M059J (cell line): ENCODE results near the gene UBE3A. TPM values are rescaled to one million over a fixed set of nuclear protein-coding genes. Genes with fewer than 3 reads are reported as not detected.
"Not testable (repeated sequence)": the region's sequence is repeated elsewhere in the genome, so short reads cannot be mapped to it uniquely, and the experiment has no call there.

Experiments used
- DNase-seq: peaks from one replicate; pipeline ENCODE4 v3.0.0-alpha.2; 2012; ENCODE audit warnings: low read depth
- total RNA-seq: library from RNA; depleted of rRNA; stranded (reverse); fragments of >200 nt; shearing (Covaris generic); gene quantifications from 2 replicates; pipeline ENCODE4 v1.2.3, GENCODE V29; 2014

Gene UBE3A
- total RNA-seq, 1 experiment from 2014 or later, result 43.6 TPM

DNA sequence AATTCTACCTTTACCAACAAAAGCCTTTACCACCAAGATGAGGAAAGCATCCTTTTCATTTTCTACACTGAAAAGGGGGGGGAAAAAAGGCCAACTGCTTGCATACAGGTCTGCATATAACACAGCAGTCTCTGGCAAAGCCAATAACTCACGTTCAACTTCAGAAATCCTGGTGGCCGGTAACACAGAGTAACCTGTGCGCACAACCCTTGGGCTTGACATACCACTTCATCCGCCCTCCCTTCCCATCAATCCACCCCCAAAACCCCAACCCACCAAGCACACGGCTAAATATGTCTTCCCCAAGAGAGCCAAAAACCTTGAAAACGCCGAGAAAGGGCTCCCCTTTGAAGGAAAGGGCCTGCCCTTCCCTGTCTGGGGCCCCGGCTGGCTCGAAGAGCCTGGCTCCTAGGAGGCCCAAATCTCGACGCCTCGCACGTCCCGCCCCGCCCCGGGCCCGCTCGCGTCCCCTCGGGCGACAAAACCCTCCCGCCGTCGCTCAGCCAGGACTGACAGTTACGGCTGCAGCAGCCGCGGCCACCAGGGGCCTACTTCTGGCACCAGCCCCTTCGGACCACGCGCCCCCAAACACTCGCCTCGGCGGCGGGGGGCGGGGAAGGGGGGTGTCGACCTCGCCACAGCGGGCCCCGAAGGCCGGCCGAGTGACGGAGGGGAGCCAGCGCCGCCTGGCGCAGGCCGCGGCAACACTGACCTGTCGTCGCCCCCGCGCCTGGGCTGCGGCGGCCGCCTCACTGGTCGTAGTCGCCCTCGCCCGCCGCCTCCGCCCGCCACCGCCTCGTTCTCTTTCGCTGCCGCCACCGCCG lies 835 bp downstream of the UBE3A start:
- peak; percentile 51 for DNase-seq

DNA sequence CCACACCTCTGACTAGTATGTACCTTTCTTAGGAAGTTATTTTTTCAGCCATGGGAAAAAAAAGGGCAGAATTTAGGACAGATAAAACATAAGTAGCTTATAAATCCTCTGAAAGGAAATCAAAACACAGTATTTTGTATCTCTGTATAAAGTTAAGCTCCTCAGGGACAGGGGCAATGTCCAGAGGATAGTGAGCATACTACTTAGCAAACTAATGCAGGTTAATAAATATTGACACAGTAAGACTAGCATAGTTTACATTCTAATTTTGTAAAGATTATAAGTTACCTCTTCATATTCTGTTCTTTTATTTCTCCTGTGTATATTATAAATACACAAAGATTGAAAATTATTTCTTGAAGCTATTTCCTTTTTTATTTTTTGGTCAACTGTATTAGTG lies 2.1 kb downstream of the UBE3A start:
- DNase-seq, result no peak

DNA sequence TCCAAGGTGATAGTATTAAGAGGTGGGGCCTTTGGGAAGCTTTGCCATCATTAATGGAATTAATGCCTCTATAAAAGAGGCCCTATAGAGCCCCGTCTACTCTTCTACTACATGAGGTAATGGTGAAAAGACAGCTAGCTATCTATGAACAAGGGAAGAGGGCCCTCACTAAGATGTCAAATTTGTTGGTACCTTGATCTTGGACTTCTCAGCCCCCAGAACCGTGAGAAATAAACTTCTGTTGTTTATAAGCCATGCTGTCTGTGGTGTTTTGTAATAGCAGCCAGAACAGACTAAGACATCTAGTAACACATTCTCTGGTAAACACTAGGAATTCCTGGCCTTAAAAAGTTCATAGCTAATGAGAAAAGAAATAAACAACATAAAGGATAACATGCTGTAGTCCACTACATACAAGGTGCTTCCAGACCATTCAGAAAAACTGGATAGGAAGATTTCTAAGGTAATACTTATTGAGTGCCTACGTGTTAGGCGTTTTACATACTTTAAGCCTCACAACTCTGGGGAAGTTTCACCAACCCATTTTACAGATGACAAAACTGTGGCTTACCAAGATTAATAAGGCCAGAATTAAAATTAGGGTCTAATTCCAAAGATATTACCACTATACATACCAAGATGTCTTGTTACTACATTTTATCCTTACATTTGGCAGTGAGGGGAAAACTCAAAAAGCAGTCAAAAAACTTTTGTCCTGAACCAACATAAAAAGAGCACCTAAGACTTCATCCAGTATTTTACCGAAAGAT lies 3.2 kb downstream of the UBE3A start:
- no peak for DNase-seq

DNA sequence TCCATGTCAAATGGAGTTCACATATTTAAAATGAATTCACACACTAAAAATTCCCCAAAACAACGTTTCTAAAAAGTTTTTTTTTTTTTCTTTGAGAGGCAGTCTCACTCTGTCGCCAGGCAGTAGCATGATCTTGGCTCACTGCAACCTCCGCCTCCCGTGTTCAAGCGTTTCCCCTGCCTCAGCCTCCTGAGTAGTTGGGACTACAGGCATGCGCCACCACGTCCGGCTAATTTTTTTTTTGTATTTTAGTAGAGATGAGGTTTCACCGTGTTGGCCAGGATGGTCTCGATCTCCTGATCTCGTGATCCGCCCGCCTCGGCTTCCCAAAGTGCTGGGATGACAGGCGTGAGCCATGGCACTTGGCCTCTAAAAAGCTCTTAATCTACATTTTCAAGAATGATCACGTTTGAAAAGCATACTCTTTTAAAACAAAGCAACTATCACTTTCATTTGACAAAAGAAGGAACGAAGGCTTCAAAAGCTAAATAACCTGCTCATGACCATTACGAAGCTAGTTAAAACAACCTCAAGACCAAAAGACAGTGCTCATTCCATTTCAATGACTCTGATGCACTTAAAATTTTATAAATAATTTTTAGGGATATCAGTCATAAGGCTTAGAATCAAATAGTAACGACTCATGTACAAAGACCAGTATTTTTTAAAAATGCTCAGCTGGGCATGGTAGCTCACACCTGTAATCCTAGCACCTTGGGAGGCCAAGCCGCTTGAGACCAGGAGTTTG lies 5.5 kb downstream of the UBE3A start:
- DNase-seq, result no peak

DNA sequence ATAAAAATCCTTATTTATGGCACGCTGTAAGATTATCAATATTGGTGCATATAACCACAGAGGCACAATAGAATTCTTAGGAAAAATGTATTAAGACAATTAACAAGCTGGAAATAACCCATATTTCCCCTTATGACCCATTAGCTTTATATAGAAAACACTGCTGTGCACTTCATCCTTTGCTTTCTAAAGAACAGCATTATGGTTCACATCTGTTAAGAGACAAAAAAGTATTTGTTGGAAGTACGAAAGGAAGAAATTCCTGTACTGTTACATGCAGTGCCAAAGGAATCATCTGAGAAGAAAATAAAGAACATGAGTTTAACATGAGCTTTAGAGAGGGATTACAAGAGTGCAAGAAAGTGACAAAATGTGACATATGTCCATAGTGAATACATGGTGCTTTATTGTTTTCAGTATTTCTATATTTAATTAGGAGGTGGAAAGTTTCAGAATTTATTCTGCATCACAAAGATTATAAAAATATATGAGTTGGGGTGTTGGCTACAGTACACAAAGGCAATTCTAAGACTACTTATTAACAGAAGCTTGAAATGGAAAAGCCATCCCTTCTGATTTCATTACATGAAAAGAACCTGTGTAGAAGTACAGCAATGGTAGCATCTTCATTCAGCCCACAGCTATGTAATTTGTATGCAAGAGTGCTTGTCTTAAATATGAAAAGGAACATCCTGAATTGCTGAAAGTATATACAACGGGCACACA lies 6.8 kb downstream of the UBE3A start:
- DNase-seq, result no peak

DNA sequence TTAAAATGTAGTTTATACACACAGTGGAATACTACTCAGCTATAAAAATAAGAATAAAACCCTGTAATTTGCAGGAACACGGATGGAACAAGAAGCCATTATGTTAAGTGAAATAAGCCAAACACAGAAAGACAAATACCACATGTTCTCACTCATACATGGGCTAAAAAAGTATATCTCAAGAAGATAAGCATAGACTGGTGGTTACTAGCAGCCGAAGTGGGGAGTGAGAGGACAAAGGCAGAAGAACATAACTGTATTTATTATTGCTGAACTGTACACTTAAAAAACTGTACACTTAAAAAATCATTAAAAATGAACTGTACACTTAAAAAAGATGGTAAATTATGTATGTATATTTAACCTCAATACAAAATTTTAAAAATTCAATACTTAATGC lies 11.0 kb downstream of the UBE3A start:
- no peak for DNase-seq

DNA sequence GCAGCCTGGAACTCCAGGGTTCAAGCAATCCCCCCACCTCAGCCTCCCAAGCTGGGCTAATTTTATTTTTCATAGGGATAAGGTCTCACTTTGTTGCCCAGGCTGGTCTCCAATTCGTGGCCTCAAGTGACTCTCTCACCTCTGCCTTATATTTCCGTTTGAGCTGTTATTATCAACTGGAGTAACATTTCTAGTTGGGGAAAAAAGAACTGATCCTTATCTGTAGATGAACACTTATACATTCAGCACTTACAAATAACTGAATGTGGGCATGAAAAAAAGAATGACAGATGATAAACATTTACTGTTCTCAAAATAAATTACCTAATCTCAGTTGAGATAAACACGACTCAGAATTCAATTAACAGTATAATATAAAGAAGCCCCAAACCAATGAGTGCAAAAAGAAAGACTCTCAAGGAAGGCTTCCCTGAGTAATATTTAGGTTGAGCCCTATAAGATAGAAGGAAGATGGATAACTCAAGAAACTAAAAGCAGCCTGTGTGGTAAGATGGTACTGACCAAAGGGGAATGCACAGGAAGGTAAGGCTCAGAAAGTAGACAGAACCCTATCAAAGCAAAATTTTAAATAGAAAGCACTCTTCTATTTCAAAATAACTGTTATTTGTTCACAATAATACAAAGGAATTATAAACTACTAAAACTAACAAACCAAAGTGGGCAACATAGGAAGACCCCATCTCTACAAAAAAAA lies 11.8 kb downstream of the UBE3A start:
- DNase-seq, result peak; percentile 13

DNA sequence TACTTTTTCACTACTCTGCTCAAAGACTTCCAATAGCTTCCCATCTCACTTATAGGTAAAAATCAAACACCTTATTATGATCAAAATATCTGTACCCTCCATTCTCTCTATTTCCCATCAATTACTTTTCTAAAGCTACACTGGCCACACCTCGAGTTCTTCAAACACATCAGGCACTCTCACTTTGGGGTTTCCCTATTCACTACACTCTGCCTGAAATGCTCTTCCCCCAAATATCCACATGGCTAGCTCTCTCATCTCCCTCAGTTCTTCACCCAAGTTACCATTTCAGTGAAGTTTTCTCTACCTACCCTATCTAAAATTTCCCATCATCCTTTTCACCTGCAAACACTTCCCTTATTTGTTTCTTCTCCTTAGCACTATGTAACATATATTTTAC lies 14.8 kb downstream of the UBE3A start:
- no peak for DNase-seq

DNA sequence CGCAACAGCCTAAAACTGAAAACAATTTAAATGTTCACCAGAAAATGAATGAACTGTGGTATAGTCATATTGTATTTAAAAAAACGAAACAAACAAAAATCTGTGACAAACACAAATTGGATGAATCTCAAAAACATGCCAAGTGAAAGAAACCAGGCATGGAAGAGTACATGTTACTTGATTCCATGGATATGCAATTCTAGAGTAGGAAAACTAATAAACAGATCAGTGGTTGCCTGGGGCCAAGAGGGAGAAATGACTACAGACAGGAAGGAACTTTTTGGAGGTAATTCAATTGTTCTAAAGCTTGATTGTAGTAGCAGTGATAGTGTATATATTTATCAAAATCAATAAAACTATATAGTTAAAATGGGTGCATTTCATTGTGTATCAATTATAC lies 16.8 kb downstream of the UBE3A start:
- DNase-seq, result peak; percentile 77

DNA sequence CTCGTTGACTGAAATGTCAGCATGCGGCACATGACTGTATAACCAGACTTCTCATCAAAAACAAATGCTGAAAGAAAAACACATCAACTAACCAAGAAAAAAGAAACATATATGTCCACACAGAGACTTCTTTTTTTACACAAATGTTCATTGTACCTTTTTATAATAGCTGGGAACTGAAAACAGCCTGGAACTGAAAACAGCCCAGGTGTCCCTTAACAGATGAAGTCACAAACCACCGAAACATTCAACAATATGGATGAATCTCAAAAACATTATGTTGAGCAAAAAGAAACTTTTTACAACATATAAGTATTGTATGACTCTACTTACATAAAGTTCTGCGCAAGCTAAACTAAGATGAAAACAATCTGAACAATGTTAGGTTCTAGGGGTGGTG lies 20.6 kb downstream of the UBE3A start:
- DNase-seq, result no peak

DNA sequence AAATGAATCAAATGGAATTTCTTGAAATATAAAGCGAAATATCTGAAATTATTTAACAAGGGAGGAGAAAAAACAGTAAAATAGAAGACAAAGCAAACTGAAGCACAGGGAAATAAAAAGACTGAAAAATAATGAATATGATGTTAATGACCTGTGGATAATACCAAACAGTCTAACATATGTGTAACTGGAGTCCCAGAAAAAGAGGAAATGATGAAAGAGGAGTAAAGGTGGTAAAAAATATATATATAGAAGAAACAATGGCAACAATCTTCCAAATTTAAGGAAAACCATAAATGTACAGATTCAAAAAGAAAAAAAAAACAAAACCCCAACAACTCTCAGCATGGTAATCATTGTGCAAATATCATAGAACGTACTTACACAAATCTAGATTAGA lies 21.2 kb downstream of the UBE3A start:
- DNase-seq, result no peak

DNA sequence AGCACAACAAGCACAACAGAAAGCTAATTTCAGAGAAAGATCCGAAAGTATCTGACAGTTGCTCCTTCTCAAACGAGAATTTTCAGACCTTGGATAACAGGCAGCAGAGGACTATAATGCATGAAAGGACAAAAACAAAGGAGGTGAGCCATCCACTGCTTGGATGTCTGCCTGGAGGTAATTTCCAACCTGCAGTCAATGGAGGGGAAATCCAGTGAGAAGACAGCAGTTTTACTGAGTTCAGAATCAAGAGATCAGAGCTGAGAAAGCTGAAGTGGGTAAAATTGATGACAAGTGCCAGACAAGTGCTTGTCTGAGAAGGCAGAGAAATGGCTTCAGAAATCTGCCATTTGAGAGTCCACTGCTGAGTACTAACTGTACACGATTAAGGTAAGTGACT lies 22.1 kb downstream of the UBE3A start:
- peak; percentile 62 for DNase-seq

DNA sequence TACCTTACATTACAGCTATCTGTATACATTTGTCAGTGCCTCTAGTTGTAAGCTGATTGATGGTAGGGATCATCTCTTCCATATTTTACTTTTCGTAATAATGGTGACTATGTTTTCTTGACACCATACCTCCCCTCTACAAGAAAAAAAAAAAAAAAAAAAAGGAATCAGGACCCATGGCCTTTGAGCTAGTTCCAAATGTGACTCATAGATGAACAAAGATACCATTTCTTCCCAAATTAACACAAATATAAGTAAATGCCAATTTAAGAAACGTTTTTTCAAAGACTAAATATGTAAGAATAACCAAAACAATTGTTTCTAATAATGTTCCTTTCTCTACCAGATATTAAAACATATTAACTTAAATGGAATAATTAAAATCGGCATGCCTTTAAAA lies 23.1 kb downstream of the UBE3A start:
- DNase-seq, result no peak

DNA sequence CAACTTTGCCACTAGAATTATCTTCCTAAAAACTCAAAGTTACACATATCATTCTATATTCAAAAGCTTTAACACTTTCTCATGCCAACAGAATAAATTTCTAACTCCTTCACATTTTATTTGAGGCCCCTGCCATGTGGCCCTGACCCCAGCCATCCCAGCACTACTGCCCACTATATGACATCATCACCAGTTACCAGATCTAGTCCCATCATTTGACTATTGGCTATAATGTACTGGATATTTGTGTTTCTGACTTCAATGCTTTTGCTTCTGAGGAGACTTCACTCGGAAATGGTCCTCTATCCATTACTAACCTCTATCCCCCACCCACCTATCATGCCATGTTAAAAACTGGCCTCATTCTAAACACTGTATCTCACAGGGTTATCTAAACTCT lies 23.6 kb downstream of the UBE3A start:
- no peak for DNase-seq

DNA sequence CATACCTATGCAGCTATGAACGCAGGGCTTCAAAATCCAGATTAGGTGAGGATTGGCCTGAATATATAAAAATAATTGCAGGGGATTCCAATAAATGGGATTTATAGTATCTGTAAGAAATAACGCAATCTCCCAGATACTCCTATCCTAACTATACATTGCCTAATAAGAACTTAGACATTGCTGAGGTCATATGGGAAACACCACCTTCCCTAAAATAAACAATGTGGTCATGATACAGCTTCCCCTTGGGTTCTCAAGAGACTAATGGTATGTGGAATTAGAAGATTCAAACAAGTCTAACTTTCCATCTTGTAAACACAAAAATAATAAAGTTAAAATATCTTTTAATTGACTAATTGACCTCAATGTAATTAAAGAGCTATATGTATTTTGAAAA lies 28.2 kb downstream of the UBE3A start:
- no peak for DNase-seq

DNA sequence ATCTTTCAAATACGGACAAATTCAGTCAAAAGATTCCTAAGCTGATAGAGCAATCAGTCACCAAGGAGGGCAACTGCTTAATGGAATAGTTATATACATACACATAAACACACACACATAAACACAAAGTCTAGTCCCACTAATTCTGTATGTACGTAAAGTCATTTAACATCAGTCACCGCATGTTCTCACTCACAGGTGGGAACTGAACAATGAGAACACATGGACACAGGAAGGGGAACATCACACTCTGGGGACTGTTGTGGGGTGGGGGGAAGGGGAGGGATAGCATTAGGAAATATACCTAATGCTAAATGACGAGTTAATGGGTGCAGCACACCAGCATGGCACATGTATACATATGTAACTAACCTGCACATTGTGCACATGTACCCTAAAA lies 29.1 kb downstream of the UBE3A start:
- DNase-seq, result not testable (repeated sequence)

DNA sequence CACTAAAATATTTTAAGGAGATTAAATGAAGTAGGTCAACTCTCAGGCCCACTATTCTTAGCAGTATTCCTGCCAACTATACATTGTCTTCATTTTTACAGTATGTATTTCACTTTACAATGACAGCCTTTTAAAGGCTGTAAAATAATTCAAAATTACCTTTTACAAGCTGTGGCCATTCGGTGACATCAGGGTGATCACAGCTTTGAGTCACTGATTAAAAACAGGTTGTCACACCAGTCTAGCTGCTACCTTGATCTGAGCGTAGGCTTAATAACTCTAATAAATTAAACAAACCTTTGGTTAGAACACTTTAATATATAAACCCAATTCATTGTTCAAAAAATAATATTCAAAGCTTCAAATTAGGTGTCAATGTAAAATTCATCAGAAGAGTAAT lies 29.9 kb downstream of the UBE3A start:
- DNase-seq, result no peak

DNA sequence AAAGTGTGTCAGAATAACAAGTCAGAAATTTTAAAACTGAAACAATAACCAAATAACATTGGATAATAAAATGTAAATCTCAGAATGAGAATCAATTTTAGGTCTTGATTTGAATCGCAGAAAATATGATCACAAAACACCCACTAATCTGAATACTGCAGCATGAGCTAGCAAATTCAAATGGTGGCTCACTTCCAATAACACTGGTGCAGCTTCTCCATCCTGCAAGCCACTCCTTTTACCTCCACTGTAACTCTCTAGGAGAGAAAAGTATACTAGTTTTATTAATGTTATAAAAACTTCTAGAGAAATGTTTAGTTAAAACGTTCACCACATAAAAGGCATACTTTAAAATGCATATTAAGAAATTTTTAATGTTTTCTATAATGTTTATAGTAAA lies 30.4 kb downstream of the UBE3A start:
- DNase-seq, result no peak

DNA sequence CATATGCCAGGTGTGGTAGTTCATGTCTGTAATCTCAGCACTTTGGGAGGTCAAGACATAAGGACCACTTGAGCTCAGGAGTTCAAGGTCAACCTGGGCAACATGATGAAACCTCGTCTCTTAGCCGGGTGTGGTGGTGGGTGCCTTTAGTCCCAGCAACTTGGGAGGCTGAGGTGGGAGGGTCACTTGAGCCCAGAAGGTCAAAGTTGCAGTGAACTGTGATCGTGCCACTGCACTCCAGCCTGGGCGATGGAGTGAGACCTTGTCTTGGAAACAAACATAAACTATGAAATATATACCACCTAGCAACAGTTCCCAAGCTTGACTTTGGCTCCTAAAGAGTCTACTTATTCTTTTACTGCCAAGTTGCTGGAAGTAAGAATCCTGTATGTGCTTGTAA lies 30.9 kb downstream of the UBE3A start:
- DNase-seq, result no peak

DNA sequence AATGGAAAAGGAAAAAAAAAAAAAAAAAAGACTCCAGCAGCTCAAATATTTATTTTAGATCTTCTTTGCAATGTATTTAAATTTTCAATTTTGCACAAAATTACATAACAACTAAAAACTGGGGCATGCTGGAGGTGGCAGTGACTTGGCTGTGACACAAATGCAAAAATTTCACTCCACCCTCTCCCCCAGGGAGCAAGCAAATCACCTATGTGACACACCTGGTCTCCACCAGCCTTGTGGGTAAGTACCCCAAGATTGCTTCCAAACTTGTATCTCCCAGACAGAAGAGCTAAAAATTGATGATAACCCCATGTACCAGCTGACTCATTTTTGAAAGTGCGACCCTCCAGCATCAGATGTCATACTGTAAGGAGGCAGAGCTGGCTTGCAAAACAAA lies 32.0 kb downstream of the UBE3A start:
- no peak for DNase-seq

DNA sequence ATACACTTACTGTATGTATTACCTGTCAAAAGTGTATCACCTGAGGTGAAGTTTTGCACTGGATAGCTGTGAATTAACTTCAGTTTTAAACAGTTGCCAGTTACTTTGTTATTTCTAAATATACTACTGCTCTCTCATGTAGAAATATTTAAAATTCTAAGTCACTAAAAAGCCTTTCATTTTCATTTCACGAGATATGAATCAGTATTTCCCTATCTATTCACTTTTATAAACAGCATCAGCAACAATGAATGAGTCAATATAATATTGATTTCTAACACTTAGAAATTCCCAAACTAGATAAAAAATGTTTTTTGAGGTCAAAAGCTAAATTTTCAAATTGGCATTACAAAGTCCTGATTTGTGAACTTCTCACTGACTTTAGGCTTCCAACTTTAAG lies 32.6 kb downstream of the UBE3A start:
- DNase-seq, result no peak
